ENCODE measurements around the gene CRACR2A.

Gene CRACR2A

DNA sequence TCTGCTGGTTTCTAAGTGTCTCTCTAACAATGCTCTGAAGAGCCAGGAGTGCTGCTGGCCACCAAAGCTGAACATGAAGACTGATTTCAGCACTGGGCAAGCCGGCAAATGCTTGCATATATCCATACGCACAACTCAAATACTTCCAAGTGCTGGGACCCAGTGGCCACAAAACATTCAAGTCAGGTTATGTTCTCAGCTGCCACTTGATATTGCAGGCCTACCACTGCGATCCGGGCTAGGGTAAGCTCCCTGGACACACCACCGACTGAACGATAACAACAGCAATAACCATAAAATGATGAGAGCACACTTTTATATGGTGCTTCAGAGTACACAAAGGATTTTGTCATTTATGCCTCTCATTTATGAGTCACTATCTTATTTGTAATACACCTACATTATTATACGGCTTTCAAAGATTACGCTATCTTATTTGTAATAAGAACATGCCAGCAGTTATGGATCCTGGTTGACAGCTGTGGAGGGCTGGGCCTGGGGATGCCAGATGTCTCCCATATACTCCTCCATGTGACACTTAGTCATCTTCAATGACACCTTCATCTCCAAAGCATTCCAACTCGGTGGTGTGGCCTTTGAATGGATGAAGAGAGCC, 35.5 kb downstream of the CRACR2A start:
- no peak overlapping the region for H3K9ac ChIP-seq (ENCODE audit: low read length)
- no peak overlapping the region for H3K4me2 ChIP-seq (ENCODE audit: low read depth, low read length)
- no peaks in the 10 kb centered on the region for H3F3A ChIP-seq (ENCODE audit: insufficient read depth, low read length)
- TF ChIP-seq, protein P1, sequence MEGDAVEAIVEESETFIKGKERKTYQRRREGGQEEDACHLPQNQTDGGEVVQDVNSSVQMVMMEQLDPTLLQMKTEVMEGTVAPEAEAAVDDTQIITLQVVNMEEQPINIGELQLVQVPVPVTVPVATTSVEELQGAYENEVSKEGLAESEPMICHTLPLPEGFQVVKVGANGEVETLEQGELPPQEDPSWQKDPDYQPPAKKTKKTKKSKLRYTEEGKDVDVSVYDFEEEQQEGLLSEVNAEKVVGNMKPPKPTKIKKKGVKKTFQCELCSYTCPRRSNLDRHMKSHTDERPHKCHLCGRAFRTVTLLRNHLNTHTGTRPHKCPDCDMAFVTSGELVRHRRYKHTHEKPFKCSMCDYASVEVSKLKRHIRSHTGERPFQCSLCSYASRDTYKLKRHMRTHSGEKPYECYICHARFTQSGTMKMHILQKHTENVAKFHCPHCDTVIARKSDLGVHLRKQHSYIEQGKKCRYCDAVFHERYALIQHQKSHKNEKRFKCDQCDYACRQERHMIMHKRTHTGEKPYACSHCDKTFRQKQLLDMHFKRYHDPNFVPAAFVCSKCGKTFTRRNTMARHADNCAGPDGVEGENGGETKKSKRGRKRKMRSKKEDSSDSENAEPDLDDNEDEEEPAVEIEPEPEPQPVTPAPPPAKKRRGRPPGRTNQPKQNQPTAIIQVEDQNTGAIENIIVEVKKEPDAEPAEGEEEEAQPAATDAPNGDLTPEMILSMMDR (IDR thresholded peaks at IDR 0.05; ENCODE audit: low read length) = no peak
- TF ChIP-seq EZH2phosphoT487 (IDR thresholded peaks at IDR 0.05; ENCODE audit: low read length) = no peak
- TF ChIP-seq EZH2 (optimal IDR thresholded peaks at IDR 0.05; ENCODE audit: low read depth, low read length) = no peak
- H3K9me3 ChIP-seq (replicated peaks; ENCODE audit: insufficient read depth, low read length) = no peaks in the 10 kb centered on the region
- no peaks in the 10 kb centered on the region for H3K27me3 ChIP-seq (replicated peaks; ENCODE audit: insufficient read depth, low read length)
- no peak overlapping the region for H3K27ac ChIP-seq (ENCODE audit: low read length)
- no peaks in the 10 kb centered on the region for H3K4me1 ChIP-seq (ENCODE audit: low read length)
- H2AFZ ChIP-seq (ENCODE audit: low read length) = no peak overlapping the region
- no peaks in the 10 kb centered on the region for H3K36me3 ChIP-seq (replicated peaks; ENCODE audit: insufficient read depth, low read length)
- no peaks in the 10 kb centered on the region for H4K20me1 ChIP-seq (ENCODE audit: insufficient read depth, low read length)
- no peaks in the 10 kb centered on the region for H3K79me2 ChIP-seq (ENCODE audit: low read length)
- no peaks in the 10 kb centered on the region for H3K9me2 ChIP-seq (replicated peaks; ENCODE audit: insufficient read depth, low read length)
- no peak overlapping the region for H3K4me3 ChIP-seq (ENCODE audit: low read length)
- no peak for DNase-seq

DNA sequence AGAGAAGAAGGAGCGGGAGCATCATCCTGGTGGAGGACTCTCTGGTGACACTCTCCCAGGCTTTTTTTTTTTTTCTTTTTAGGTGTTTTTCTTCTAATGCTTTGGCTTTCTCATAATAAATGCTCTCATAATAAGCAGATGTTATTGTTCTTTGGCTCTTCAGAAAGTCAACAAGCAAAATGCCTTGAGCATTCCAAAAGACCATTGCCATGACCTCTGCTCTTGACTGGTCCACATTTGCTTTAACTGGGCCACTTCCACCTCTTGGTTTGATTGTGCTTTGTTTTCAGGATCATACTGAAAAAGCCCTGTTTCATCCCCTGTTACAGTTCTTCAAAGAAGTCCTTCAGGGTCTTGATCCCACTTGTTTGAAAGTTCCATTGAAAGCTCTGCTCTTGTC, 36.9 kb downstream of the CRACR2A start:
- Histone ChIP-seq H3K79me2 (ENCODE audit: low read length) (no peaks in the 10 kb centered on the region), H4K20me1 (ENCODE audit: insufficient read depth, low read length) (no peaks in the 10 kb centered on the region), H3F3A (ENCODE audit: insufficient read depth, low read length) (no peaks in the 10 kb centered on the region), H3K4me2 (ENCODE audit: low read depth, low read length) (no peak overlapping the region), H3K9ac (ENCODE audit: low read length) (no peak overlapping the region), H2AFZ (ENCODE audit: low read length) (no peak overlapping the region), H3K4me3 (ENCODE audit: low read length) (no peak overlapping the region), H3K27ac (ENCODE audit: low read length) (no peak overlapping the region), H3K4me1 (ENCODE audit: low read length) (no peaks in the 10 kb centered on the region), H3K27me3 (replicated peaks; ENCODE audit: insufficient read depth, low read length) (no peaks in the 10 kb centered on the region), H3K9me2 (replicated peaks; ENCODE audit: insufficient read depth, low read length) (no peaks in the 10 kb centered on the region), H3K36me3 (replicated peaks; ENCODE audit: insufficient read depth, low read length) (no peaks in the 10 kb centered on the region), H3K9me3 (replicated peaks; ENCODE audit: insufficient read depth, low read length) (no peaks in the 10 kb centered on the region)
- no peak for DNase-seq
- TF ChIP-seq, protein P1 (IDR thresholded peaks at IDR 0.05; ENCODE audit: low read length) = no peak
- TF ChIP-seq EZH2 (optimal IDR thresholded peaks at IDR 0.05; ENCODE audit: low read depth, low read length) (no peak), EZH2phosphoT487 (IDR thresholded peaks at IDR 0.05; ENCODE audit: low read length) (no peak)

GRCh38 chr12:3713947-3714346, 39.0 kb downstream of the CRACR2A start:
- Histone ChIP-seq H3K4me2 (ENCODE audit: low read depth, low read length) (no peak overlapping the region), H3K27me3 (replicated peaks; ENCODE audit: insufficient read depth, low read length) (no peaks in the 10 kb centered on the region), H3K4me1 (ENCODE audit: low read length) (no peaks in the 10 kb centered on the region), H2AFZ (ENCODE audit: low read length) (no peak overlapping the region), H4K20me1 (ENCODE audit: insufficient read depth, low read length) (no peaks in the 10 kb centered on the region), H3K27ac (ENCODE audit: low read length) (no peak overlapping the region), H3K4me3 (ENCODE audit: low read length) (no peak overlapping the region), H3K9me3 (replicated peaks; ENCODE audit: insufficient read depth, low read length) (no peaks in the 10 kb centered on the region), H3K9ac (ENCODE audit: low read length) (no peak overlapping the region), H3K79me2 (ENCODE audit: low read length) (no peaks in the 10 kb centered on the region), H3K9me2 (replicated peaks; ENCODE audit: insufficient read depth, low read length) (no peaks in the 10 kb centered on the region), H3K36me3 (replicated peaks; ENCODE audit: insufficient read depth, low read length) (no peaks in the 10 kb centered on the region), H3F3A (ENCODE audit: insufficient read depth, low read length) (no peaks in the 10 kb centered on the region)
- DNase-seq = no peak
- TF ChIP-seq EZH2phosphoT487 (IDR thresholded peaks at IDR 0.05; ENCODE audit: low read length) (no peak), EZH2 (optimal IDR thresholded peaks at IDR 0.05; ENCODE audit: low read depth, low read length) (no peak)
- TF ChIP-seq, protein P1 (IDR thresholded peaks at IDR 0.05; ENCODE audit: low read length) = no peak

All from MM.1S (cell line).